ENCODE measurements around the gene BANF1. TPM values are rescaled to one million over a fixed set of nuclear protein-coding genes. Genes with fewer than 3 reads are reported as not detected.
A peak's percentile ranks its signal among the peaks of the same experiment; 100 is the strongest.

The BANF1 gene
- total RNA-seq, 1 donor from 2014 or later, result 121 TPM

GRCh38 chr11:66035653-66036333 lies 33.5 kb downstream of the BANF1 start:
- DNase-seq (ENCODE audit: low spot score), result no peak

- DNase-seq (ENCODE audit: low spot score), result no peak
Observed at GRCh38 chr11:66036334-66036710, 34.0 kb downstream of the BANF1 start.

- DNase-seq (ENCODE audit: low spot score), result no peak
Observed at GRCh38 chr11:66037327-66037726, 35.0 kb downstream of the BANF1 start.

- no peak for DNase-seq (ENCODE audit: low spot score)
Observed at GRCh38 chr11:66039765-66040164, 37.5 kb downstream of the BANF1 start.

- no peak for DNase-seq (ENCODE audit: low spot score)
Observed at GRCh38 chr11:66042227-66042995, 40.1 kb downstream of the BANF1 start.

- DNase-seq (ENCODE audit: low spot score), result no peak
Observed at GRCh38 chr11:66042996-66043906, 40.9 kb downstream of the BANF1 start.

- no peak for DNase-seq (ENCODE audit: low spot score)
Observed at GRCh38 chr11:66044757-66045156, 42.5 kb downstream of the BANF1 start.

- peak; percentile 92 for DNase-seq (ENCODE audit: low spot score)
Observed at GRCh38 chr11:66045177-66045639, 42.9 kb downstream of the BANF1 start.

- DNase-seq (ENCODE audit: low spot score), result no peak
Observed at GRCh38 chr11:66046901-66047300, 44.6 kb downstream of the BANF1 start.

- DNase-seq (ENCODE audit: low spot score), result no peak
Observed at GRCh38 chr11:66047541-66048365, 45.5 kb downstream of the BANF1 start.

- no peak for DNase-seq (ENCODE audit: low spot score)
Observed at GRCh38 chr11:66048547-66049323, 46.4 kb downstream of the BANF1 start, which contains the start of gene GAL3ST3. Gene GAL3ST3, minus strand, starts transcription at chr11:66049161. Its CDS starts 3,746 bp downstream, at chr11:66045415.

- no peak for DNase-seq (ENCODE audit: low spot score)
Observed at GRCh38 chr11:66050581-66051231, 48.4 kb downstream of the BANF1 start.

- DNase-seq (ENCODE audit: low spot score), result no peak
Observed at GRCh38 chr11:66051371-66051765, 49.1 kb downstream of the BANF1 start.

- peak; percentile 99 for DNase-seq (ENCODE audit: low spot score)
Observed at GRCh38 chr11:66051766-66052663, 49.7 kb downstream of the BANF1 start, which contains the start of gene SF3B2. Gene SF3B2, plus strand, starts transcription at chr11:66052364. Its CDS starts 21 bp downstream, at chr11:66052385.

GRCh38 chr11:66052664-66052982 lies 50.3 kb downstream of the BANF1 start:
- DNase-seq (ENCODE audit: low spot score), result no peak
